22Rv1 (cell line): ENCODE measurements around the gene ORM2.

Source experiments
- ZFX ChIP-seq: fragments of 450-650 bp; IDR thresholded peaks from 2 replicates; pipeline ENCODE4 v1.6.1; 2017; ENCODE audit warnings: antibody characterized with exemption, borderline replicate concordance
- TF ChIP-seq, protein P1 (sequence below): fragments of 450-650 bp; IDR thresholded peaks from 2 replicates; pipeline ENCODE4 v1.5.1; 2017; ENCODE audit warnings: mild to moderate bottlenecking

DNA sequence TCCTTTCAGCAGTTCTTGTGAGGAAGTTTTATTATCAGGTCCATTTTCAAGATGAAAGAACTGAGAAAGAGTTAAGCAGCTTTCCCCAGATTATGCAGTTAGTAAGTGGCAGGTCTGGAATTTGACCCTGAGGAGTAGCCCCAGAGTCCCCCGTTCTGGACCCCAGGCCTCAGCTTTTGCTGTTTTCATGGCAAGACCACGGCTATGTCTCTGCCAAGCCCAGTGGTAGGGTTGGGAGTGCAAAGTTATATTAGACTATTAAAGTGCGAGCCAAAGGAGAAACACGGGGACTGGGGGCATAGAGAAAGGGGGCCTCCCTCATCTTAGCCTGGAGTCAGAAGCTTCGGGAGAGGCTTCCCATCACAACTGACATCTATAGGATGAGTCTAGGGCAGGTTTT, 26.1 kb upstream of the ORM2 start:
- TF ChIP-seq, protein P1, sequence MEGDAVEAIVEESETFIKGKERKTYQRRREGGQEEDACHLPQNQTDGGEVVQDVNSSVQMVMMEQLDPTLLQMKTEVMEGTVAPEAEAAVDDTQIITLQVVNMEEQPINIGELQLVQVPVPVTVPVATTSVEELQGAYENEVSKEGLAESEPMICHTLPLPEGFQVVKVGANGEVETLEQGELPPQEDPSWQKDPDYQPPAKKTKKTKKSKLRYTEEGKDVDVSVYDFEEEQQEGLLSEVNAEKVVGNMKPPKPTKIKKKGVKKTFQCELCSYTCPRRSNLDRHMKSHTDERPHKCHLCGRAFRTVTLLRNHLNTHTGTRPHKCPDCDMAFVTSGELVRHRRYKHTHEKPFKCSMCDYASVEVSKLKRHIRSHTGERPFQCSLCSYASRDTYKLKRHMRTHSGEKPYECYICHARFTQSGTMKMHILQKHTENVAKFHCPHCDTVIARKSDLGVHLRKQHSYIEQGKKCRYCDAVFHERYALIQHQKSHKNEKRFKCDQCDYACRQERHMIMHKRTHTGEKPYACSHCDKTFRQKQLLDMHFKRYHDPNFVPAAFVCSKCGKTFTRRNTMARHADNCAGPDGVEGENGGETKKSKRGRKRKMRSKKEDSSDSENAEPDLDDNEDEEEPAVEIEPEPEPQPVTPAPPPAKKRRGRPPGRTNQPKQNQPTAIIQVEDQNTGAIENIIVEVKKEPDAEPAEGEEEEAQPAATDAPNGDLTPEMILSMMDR, result no peak
- no peak for TF ChIP-seq ZFX
